Endothelial cell of umbilical vein (primary cell): Measurements from ENCODE around the gene AADAT. TPM values are rescaled to one million over a fixed set of nuclear protein-coding genes. Genes with fewer than 3 reads are reported as not detected.

Experiments used
- BruUV-seq: library from RNA; stranded (reverse); fragments of 400-500 nt; replicated peaks from 2 replicates; lab custom pipeline; 2021; lab: Mats Ljungman, UMichigan
- CTCF ChIA-PET: fragments of 300-600, 350-600 bp; sonication (Branson Sonifier 250); formaldehyde crosslinking; loops from one replicate; lab custom pipeline; 2021; ENCODE audit warnings: antibody characterized with exemption, inconsistent platforms; lab: Charles Lee
- POLR2A ChIA-PET: fragments of 300-600, 350-600 bp; sonication (Branson Sonifier 250); formaldehyde crosslinking; loops from one replicate; lab custom pipeline; 2021; ENCODE audit warnings: antibody characterized with exemption, inconsistent platforms; lab: Charles Lee
- DNase-seq: peaks from one replicate; pipeline ENCODE4 v3.0.0-alpha.2; 2011; ENCODE audit warnings: low read depth, low spot score
- FAIRE-seq: peaks from 2 replicates; lab custom pipeline; 2011; peaks lifted over from hg19 to GRCh38; lab: Jason Lieb, UNC
- H2AFZ ChIP-seq: 2 replicates; pipeline ENCODE4 v1.6.0; 2012; ENCODE audit warnings: low read depth, low read length, control low read depth, inconsistent platforms
- H3K27ac ChIP-seq: 2 replicates; pipeline ENCODE4 v1.5.1; 2011; ENCODE audit warnings: low read depth, mild to moderate bottlenecking, control low read depth, low read length, moderate library complexity; ENCODE audit not compliant: insufficient read depth
- H3K27me3 ChIP-seq, 2 experiments: 2 replicates each; pipeline versions ENCODE4 v1.6.0 to v1.6.1; 2011; ENCODE audit warnings: low read length in 2 of 2, mixed read lengths in 1 of 2; ENCODE audit not compliant: control insufficient read depth in 2 of 2, insufficient read depth in 2 of 2
- H3K36me3 ChIP-seq, 2 experiments: 2 replicates in 1 of 2; 3 replicates in 1 of 2; pipeline ENCODE4 v1.5.1; 2011; ENCODE audit warnings: low read length in 2 of 2, mild to moderate bottlenecking in 1 of 2, moderate library complexity in 1 of 2; ENCODE audit not compliant: control insufficient read depth in 2 of 2, insufficient read depth in 2 of 2; ENCODE audit errors: extremely low read depth in 1 of 2
- H3K4me1 ChIP-seq: 3 replicates; pipeline ENCODE4 v1.5.1; 2011; ENCODE audit warnings: mild to moderate bottlenecking, low read length; ENCODE audit not compliant: control insufficient read depth, insufficient read depth; ENCODE audit errors: extremely low read depth
- H3K4me2 ChIP-seq: 2 replicates; pipeline ENCODE4 v1.6.1; 2011; ENCODE audit warnings: low read length, control low read depth, mixed read lengths; ENCODE audit not compliant: insufficient read depth
- H3K4me3 ChIP-seq, 3 experiments: fragments of 200-600 bp in 1 of 3; sonication (generic), shearing (Covaris generic) in 1 of 3; replicated peaks in 1 of 3; 2 replicates each; pipeline ENCODE4 v1.5.1; 2011 to 2016; ENCODE audit warnings: control low read depth in 3 of 3, low read length in 3 of 3, mild to moderate bottlenecking in 2 of 3, inconsistent platforms in 1 of 3, low read depth in 1 of 3, moderate library complexity in 1 of 3; ENCODE audit not compliant: insufficient read depth in 1 of 3
- H3K79me2 ChIP-seq: 2 replicates; pipeline ENCODE4 v1.6.0; 2012; ENCODE audit warnings: low read length, inconsistent platforms; ENCODE audit not compliant: control insufficient read depth, insufficient read depth
- H3K9ac ChIP-seq: replicated peaks from 2 replicates; pipeline ENCODE3; 2011; ENCODE audit warnings: low read length, control low read depth; ENCODE audit not compliant: insufficient read depth; ENCODE audit errors: extremely low read depth
- H3K9me1 ChIP-seq: replicated peaks from 3 replicates; pipeline ENCODE4 v1.6.0; 2011; ENCODE audit warnings: mild to moderate bottlenecking, low read length; ENCODE audit not compliant: control insufficient read depth, insufficient read depth; ENCODE audit errors: extremely low read depth
- H3K9me3 ChIP-seq: replicated peaks from 2 replicates; pipeline ENCODE4 v1.5.1; 2012; ENCODE audit warnings: low read length, inconsistent platforms; ENCODE audit not compliant: control insufficient read depth, insufficient read depth
- H4K20me1 ChIP-seq: replicated peaks from 2 replicates; pipeline ENCODE3; 2011; ENCODE audit warnings: mild to moderate bottlenecking, low read length; ENCODE audit not compliant: control insufficient read depth, insufficient read depth; ENCODE audit errors: extremely low read depth
- CTCF ChIP-seq, 2 donors: IDR thresholded peaks; 1 replicate in 1 of 2; 2 replicates in 1 of 2; pipeline ENCODE4 v1.5.1; 2011; ENCODE audit warnings: low read length in 2 of 2, mild to moderate bottlenecking in 2 of 2, moderate library complexity in 2 of 2, control low read depth in 1 of 2, inconsistent platforms in 1 of 2, low read depth in 1 of 2; ENCODE audit not compliant: insufficient read depth in 1 of 2; ENCODE audit errors: extremely low read depth in 1 of 2
- EZH2 ChIP-seq: IDR thresholded peaks from 2 replicates; pipeline ENCODE4 v1.6.1; 2012; ENCODE audit warnings: borderline replicate concordance, low read depth, mild to moderate bottlenecking, moderate library complexity, low read length, inconsistent platforms; ENCODE audit not compliant: severe bottlenecking
- FOS ChIP-seq: IDR thresholded peaks from 2 replicates; pipeline ENCODE4 v1.6.1; 2011; ENCODE audit warnings: mild to moderate bottlenecking, low read length, moderate library complexity, borderline replicate concordance; ENCODE audit not compliant: insufficient read depth
- GATA2 ChIP-seq: IDR thresholded peaks from 2 replicates; pipeline ENCODE4 v1.7.0; 2011; ENCODE audit warnings: low read depth, mild to moderate bottlenecking, moderate library complexity, mixed read lengths, low read length; ENCODE audit not compliant: insufficient read length, insufficient read depth
- JUN ChIP-seq: IDR thresholded peaks from 2 replicates; pipeline ENCODE4 v1.6.1; 2011; ENCODE audit warnings: borderline replicate concordance, low read depth; ENCODE audit not compliant: insufficient read length, insufficient read depth
- MAX ChIP-seq: IDR thresholded peaks from 2 replicates; pipeline ENCODE4 v1.6.1; 2011; ENCODE audit not compliant: insufficient read depth, insufficient read length
- MYC ChIP-seq: IDR thresholded peaks from one replicate; pipeline ENCODE4 v1.6.1; 2011; ENCODE audit warnings: mild to moderate bottlenecking, low read depth, low read length
- POLR2A ChIP-seq: IDR thresholded peaks from 2 replicates; pipeline ENCODE4 v1.6.1; 2012; ENCODE audit warnings: low read depth, mild to moderate bottlenecking, control low read depth, low read length
- POLR2AphosphoS5 ChIP-seq: IDR thresholded peaks from 2 replicates; pipeline ENCODE4 v1.6.1; 2012; ENCODE audit warnings: low read depth, mild to moderate bottlenecking, control low read depth, low read length, moderate library complexity; ENCODE audit not compliant: insufficient read depth
- dilution Hi-C: fragments of 300-500 bp; cut with MboI; formaldehyde crosslinking; loops from one replicate; pipeline ENCODE4 v1.15.0; 2019; ENCODE audit warnings: low sequenced_read_pairs; ENCODE audit not compliant: extremely low pct_ligation_motif_present
- intact Hi-C: fragments of 100-400 bp; cut with micrococcal nuclease; formaldehyde crosslinking; loops from one replicate; pipeline ENCODE4 v1.10.0; 2022
- polyA plus RNA-seq, 4 experiments: library from polyadenylated mRNA; depleted of rRNA in 3 of 4; stranded (reverse) in 3 of 4; unstranded in 1 of 4; fragments of >200 nt; gene quantifications; 2 replicates each; pipeline versions ENCODE4 v1.2.1 to v1.2.3, GENCODE V29; 2011 to 2012; ENCODE audit warnings: missing spikeins in 1 of 4
- total RNA-seq: library from RNA; stranded (reverse); gene quantifications from 2 replicates; pipeline ENCODE4 v1.2.3, GENCODE V29; 2021

AADAT gene
- total and polyA plus RNA-seq, 2 donors (not counting 3 experiments of a cell fraction or from before 2014, with no cell fraction given), result 1.8 to 2.5 TPM

DNA sequence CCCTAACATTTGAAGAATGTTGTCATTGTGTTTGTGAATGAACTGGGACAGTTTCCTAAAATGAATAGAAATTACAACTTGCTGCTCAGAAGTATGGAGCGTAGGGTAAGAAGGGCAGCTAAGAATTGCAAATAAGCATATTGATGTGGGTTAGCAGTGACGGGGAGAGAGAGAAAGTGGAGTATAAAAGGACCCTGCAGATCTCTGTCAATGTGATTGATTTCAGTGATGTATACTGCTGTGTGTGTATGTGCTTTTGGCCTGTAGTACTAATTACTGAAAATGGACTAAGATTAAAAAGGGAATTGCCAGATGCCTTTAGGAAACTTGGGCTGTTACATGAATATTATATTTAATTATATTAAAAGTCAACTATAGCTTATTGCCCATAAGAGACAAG is 55.8 kb downstream of the AADAT start:
- TF ChIP-seq GATA2, result no peak
- TF ChIP-seq JUN, result no peak
- no peak for TF ChIP-seq POLR2AphosphoS5
- TF ChIP-seq MYC, result no peak
- no peak for TF ChIP-seq EZH2
- TF ChIP-seq POLR2A, result no peak
- TF ChIP-seq FOS, result no peak
- TF ChIP-seq MAX, result no peak
- TF ChIP-seq CTCF (IDR thresholded peaks at IDR 0.05; ENCODE audit: extremely low read depth in 1 of 2, insufficient read depth in 1 of 2, low read depth in 1 of 2, low read length in 2 of 2), result no peak
- Histone ChIP-seq H3K36me3 (no peaks in the 10 kb centered on the region), H3K27ac (no peak overlapping the region), H3K4me3 (no peak overlapping the region), H3K4me1 (no peaks in the 10 kb centered on the region), H3K9me1 (no peaks in the 10 kb centered on the region), H4K20me1 (no peaks in the 10 kb centered on the region), H3K79me2 (no peaks in the 10 kb centered on the region), H3K27me3 (peaks cover 8 to 16% of the 10 kb centered on the region in 2 experiments), H3K9me3 (no peaks in the 10 kb centered on the region), H3K9ac (no peak overlapping the region), H3K4me2 (no peak overlapping the region), H2AFZ (no peak overlapping the region)
- intact Hi-C loops, result no loop called here
- no peak for FAIRE-seq
- CTCF ChIA-PET, result no interaction called here
- no TSS peak for BruUV-seq
- no peak for DNase-seq
- dilution Hi-C loops, result no loop called here
- POLR2A ChIA-PET, result no interaction called here
